Pancreas (tissue), 10 donors: ENCODE results near the gene RANBP10. TPM values are rescaled to one million over a fixed set of nuclear protein-coding genes. Genes with fewer than 3 reads are reported as not detected.

Experiments
- ATAC-seq, 4 donors: fragments of 200-7000 bp; cut with Tn5 transposase; one replicate each; pipeline versions ENCODE4 v1.8.0 to v1.9.1; 2020; ENCODE audit warnings: mild to moderate bottlenecking in 4 of 4, moderate library complexity in 4 of 4
- DNase-seq, 6 donors: peaks; one replicate each; pipeline ENCODE4 v3.0.0-alpha.2; 2020
- FAIRE-seq: peaks from 2 replicates; lab custom pipeline; 2012; peaks lifted over from hg19 to GRCh38; lab: Jason Lieb, UNC
- H3K27ac ChIP-seq, 4 donors: fragments of 200-600 bp; sonication (generic); 1 replicate in 3 of 4; 2 replicates in 1 of 4; pipeline versions ENCODE4 v1.5.0 to v1.8.0; 2020
- H3K27me3 ChIP-seq, 4 donors: fragments of 200-600 bp; one replicate each; pipeline ENCODE4 v1.8.0; 2021
- H3K36me3 ChIP-seq, 3 donors: fragments of 200-600 bp; sonication (generic) in 1 of 3; one replicate each; pipeline versions ENCODE4 v1.5.0 to v1.8.0; 2020 to 2021
- H3K4me1 ChIP-seq, 3 donors: fragments of 200-600 bp; one replicate each; pipeline ENCODE4 v1.8.0; 2021
- H3K4me3 ChIP-seq, 4 donors: fragments of 200-600 bp; sonication (generic) in 2 of 4; one replicate each; pipeline versions ENCODE4 v1.5.0 to v1.8.0; 2020 to 2021
- H3K9me3 ChIP-seq, 4 donors: fragments of 200-600 bp; one replicate each; pipeline ENCODE4 v1.8.0; 2021
- WGBS, 2 donors: extraction: QIAGEN DNeasy Blood & Tissue Kit; methylation state at CpG; one replicate each; pipeline ENCODE4 v1.1.7; 2013; 5-methylcytosine and 5-hydroxymethylcytosine counted together
- intact Hi-C, 3 donors: fragments of 100-400 bp; cut with DNase I; formaldehyde crosslinking; loops; one replicate each; pipeline versions ENCODE4 v1.11.1 to v1.14.2; 2022
- polyA plus RNA-seq, 2 donors: library from polyadenylated mRNA; stranded (reverse); fragments of 200-250 nt; gene quantifications; one replicate each; pipeline ENCODE4 v1.2.3, GENCODE V29; 2013
- total RNA-seq, 6 donors: library from RNA; stranded (reverse); fragmentation: NEBNext Ultra II Directional in 4 of 6; extraction: Animal tissue kit (Norgen Biotek cat#: 25700) in 4 of 6; gene quantifications; one replicate each; pipeline versions ENCODE4 v1.2.1 to v1.2.4, GENCODE V29; 2021 to 2023
- TF ChIP-seq, protein P1 (sequence below), 4 donors: fragments of 200-600 bp; sonication (generic) in 3 of 4; IDR thresholded peaks; one replicate each; pipeline versions ENCODE4 v1.5.0 to v1.8.0; 2021; ENCODE audit warnings: antibody characterized with exemption in 4 of 4
- donor health status: healthy with polysubstance abuse.
- donor health status: DM: no; HTN: no; CAD: no; lungs with moderate emphysema.
- donor health status: DM: no; HTN: no; CAD: no.
- donor health status: control.
- donor health status: control.
- donor health status: Bipolar disorder and iron deficiency.
- donor health status: DM: yes; HTN: yes; CAD: no.
- donor health status: DM: no; HTN: no; CAD: no.
- donor health status: DM: no; HTN: no; CAD: no.
- donor health status: DM: yes; HTN: yes; CAD: no.

The RANBP10 gene
- total and polyA plus RNA-seq, 8 donors, result 8.7 to 15.4 (median 11.6) TPM

- intact Hi-C loops, result no loop called here
- Histone ChIP-seq H3K36me3 (no peaks in the 10 kb centered on the region), H3K9me3 (no peaks in the 10 kb centered on the region), H3K27me3 (no peaks in the 10 kb centered on the region), H3K27ac (no peak overlapping the region), H3K4me3 (no peak overlapping the region), H3K4me1 (no peaks in the 10 kb centered on the region)
- DNase-seq (no peak), FAIRE-seq (no peak), ATAC-seq (no peak)
- WGBS, 2 donors, result 87 to 90% methylated on average over 17 of the region's 17 CpGs
- TF ChIP-seq, protein P1, sequence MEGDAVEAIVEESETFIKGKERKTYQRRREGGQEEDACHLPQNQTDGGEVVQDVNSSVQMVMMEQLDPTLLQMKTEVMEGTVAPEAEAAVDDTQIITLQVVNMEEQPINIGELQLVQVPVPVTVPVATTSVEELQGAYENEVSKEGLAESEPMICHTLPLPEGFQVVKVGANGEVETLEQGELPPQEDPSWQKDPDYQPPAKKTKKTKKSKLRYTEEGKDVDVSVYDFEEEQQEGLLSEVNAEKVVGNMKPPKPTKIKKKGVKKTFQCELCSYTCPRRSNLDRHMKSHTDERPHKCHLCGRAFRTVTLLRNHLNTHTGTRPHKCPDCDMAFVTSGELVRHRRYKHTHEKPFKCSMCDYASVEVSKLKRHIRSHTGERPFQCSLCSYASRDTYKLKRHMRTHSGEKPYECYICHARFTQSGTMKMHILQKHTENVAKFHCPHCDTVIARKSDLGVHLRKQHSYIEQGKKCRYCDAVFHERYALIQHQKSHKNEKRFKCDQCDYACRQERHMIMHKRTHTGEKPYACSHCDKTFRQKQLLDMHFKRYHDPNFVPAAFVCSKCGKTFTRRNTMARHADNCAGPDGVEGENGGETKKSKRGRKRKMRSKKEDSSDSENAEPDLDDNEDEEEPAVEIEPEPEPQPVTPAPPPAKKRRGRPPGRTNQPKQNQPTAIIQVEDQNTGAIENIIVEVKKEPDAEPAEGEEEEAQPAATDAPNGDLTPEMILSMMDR (IDR thresholded peaks at IDR 0.05), result no peak
These were observed 120.8 kb downstream of the RANBP10 start for GRCh38 chr16:67685388-67686112.

- no peak for ATAC-seq
- intact Hi-C loops, result no loop called here
- TF ChIP-seq, protein P1 (IDR thresholded peaks at IDR 0.05), result no peak
- no peak overlapping the region for H3K4me3 ChIP-seq
- H3K27ac ChIP-seq, result no peak overlapping the region
- H3K36me3 ChIP-seq, result no peaks in the 10 kb centered on the region
- 96% methylated on average over 4 of the region's 4 CpGs for WGBS, 2 donors
- no peaks in the 10 kb centered on the region for H3K9me3 ChIP-seq
- DNase-seq, result no peak
- FAIRE-seq, result no peak
- H3K27me3 ChIP-seq, result no peaks in the 10 kb centered on the region
- H3K4me1 ChIP-seq, result no peaks in the 10 kb centered on the region
These were observed 122.6 kb downstream of the RANBP10 start for GRCh38 chr16:67683767-67684166.

DNA sequence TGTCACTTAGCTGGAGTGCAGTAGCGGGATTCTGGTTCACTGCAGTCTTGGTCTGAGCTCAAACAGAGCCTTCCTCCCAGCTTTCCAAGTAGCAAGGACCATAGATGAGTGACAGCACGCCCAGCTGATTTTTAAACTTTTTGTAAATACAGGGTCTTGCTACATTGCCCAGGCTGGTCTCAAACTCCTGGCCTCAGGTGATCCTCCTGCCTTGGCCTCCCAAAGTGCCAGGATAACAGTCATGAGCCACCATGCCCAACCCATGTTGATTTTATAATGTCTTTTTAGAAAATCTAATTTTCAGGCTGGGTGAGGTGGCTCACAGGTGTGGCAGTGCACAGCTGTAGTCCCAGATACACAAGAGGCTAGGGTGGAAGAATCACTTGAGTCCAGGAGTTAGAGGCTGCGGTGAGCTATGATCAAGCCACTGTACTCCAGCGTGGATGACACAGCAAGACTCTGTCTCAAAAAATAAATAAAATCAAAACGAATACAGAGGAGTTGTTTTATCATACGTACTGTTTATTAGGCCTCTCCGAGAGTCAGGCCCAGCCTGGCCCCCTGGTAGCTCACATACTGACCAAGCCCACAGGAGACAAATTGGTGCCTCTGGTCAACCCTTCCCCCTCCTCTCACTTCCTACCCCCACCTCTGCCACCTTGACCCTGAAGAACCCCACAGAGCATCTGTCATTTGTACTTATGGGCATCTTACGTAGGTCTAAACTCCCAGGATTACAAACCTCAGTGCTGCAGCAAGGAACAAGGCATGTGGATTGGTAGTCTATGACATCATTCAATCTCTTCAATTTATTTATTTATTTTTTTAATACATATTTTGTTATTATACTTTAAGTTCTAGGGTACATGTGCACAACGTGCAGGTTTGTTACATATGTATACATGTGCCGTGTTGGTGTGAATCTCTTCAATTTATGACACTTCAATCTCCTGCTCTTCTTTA, 126.1 kb downstream of the RANBP10 start:
- no peak for DNase-seq
- 83 to 87% methylated on average over 10 of the region's 10 CpGs for WGBS, 2 donors
- no peaks in the 10 kb centered on the region for H3K9me3 ChIP-seq
- no peak overlapping the region for H3K27ac ChIP-seq
- TF ChIP-seq, protein P1 (IDR thresholded peaks at IDR 0.05), result no peak
- no peaks in the 10 kb centered on the region for H3K36me3 ChIP-seq
- H3K27me3 ChIP-seq, result no peaks in the 10 kb centered on the region
- H3K4me3 ChIP-seq, result no peak overlapping the region
- intact Hi-C loops, result loop anchor here in 1 of 3 donors (10.0 kb wide), 1 partner anchor 245 kb away; no protein-coding TSS in a partner anchor
- FAIRE-seq, result no peak
- ATAC-seq, result no peak
- H3K4me1 ChIP-seq, result no peaks in the 10 kb centered on the region

GRCh38 chr16:67678354-67679023, 127.9 kb downstream of the RANBP10 start:
- intact Hi-C loops, result loop anchor here in 1 of 3 donors (10.0 kb wide), 1 partner anchor 246 kb away; no protein-coding TSS in a partner anchor
- no peaks in the 10 kb centered on the region for H3K27me3 ChIP-seq
- H3K4me1 ChIP-seq, result peaks cover 1 to 9% (median 5%) of the 10 kb centered on the region in 3 donors
- no peak overlapping the region for H3K4me3 ChIP-seq
- no peaks in the 10 kb centered on the region for H3K36me3 ChIP-seq
- ATAC-seq (no peak), DNase-seq (no peak), FAIRE-seq (no peak)
- H3K27ac ChIP-seq, result no peak overlapping the region
- 89 to 91% methylated on average over 12 of the region's 12 CpGs for WGBS, 2 donors
- no peaks in the 10 kb centered on the region for H3K9me3 ChIP-seq
- TF ChIP-seq, protein P1 (IDR thresholded peaks at IDR 0.05), result no peak
